ENCODE measurements around the gene ZFAND5. TPM values are rescaled to one million over a fixed set of nuclear protein-coding genes. Genes with fewer than 3 reads are reported as not detected.

ZFAND5 gene, protein sequence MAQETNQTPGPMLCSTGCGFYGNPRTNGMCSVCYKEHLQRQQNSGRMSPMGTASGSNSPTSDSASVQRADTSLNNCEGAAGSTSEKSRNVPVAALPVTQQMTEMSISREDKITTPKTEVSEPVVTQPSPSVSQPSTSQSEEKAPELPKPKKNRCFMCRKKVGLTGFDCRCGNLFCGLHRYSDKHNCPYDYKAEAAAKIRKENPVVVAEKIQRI
- total RNA-seq = 79.9 and 89.1 TPM in 2 replicates

GRCh38 chr9:72364679-72365524 lies at the start of gene ZFAND5:
Gene ZFAND5 (minus strand): TSS chr9:72365208. CDS start chr9:72360778, 4,430 bp downstream.

Other genes starting within 250 kb of the ZFAND5 start
- gene GDA, start 215.8 kb downstream of the ZFAND5 start, total RNA-seq = 0.11 TPM in 1 of 2 replicates, not detected in the other
- 0.22 and 0.34 TPM in 2 replicates for gene TMC1, start 156.4 kb upstream of the ZFAND5 start, total RNA-seq

Measured in dermis lymphatic vessel endothelial cell (primary cell).